ENCODE data around the gene PDE3A. TPM values are rescaled to one million over a fixed set of nuclear protein-coding genes. Genes with fewer than 3 reads are reported as not detected.
"Not testable (repeated sequence)": the region's sequence is repeated elsewhere in the genome, so short reads cannot be mapped to it uniquely, and the experiment has no call there.

Gene PDE3A
- total RNA-seq, 1 donor = 1.3 TPM

DNA sequence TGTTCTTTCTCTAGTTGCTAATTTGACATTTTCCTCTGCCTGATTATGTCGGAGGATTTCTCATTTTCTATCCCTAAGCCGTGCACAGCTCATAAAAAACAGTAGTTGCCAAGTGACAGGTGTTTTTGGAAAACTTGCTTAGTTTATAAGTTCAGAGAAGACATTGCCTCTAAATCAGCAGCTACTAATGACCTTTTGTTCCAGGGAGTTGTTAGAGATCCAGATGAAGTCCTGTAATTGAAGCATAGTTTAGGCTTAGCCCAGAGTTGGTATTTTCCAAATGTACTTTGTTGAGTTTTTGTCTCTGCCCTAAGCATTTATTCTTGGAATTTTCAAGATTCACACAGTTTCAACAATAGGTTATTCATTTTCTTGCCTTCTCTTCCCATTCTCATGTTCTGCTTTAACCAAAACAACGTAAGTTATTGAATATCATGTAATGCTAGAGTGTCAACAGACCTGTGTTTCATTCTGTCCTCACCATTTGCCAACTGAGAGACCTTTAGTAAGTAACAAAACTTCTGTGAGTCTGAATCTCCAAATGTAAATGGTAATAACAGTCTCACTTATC, 216.8 kb downstream of the PDE3A start:
- Histone ChIP-seq H3K27me3 (ENCODE audit: insufficient read depth, low read length) (no peaks in the 10 kb centered on the region), H3K9me3 (ENCODE audit: low read depth, low read length) (no peaks in the 10 kb centered on the region), H3K4me3 (ENCODE audit: low read length) (no peak overlapping the region), H3K4me1 (ENCODE audit: insufficient read depth, low read length) (no peaks in the 10 kb centered on the region)

DNA sequence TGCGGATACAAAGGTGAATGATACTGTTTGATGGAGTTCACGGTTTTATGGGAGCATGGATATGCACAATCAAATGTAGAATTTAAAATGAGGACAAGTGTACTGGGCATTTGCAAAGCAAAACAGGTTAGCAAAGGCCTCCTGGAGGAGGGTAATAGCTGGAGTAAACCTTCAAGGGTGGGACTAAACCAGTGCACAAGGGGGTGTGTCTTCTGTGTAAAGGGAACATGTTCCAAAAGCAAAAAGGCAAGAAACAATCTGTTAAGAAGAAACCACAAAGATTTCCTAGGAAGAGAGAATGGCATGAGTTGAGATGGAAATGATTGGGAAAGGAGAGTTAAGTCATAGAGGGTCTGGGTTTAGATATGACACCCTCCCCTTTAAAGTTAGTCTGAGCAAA, 217.6 kb downstream of the PDE3A start:
- Histone ChIP-seq H3K4me1 (ENCODE audit: insufficient read depth, low read length) (no peaks in the 10 kb centered on the region), H3K27me3 (ENCODE audit: insufficient read depth, low read length) (no peaks in the 10 kb centered on the region), H3K9me3 (ENCODE audit: low read depth, low read length) (no peaks in the 10 kb centered on the region), H3K4me3 (ENCODE audit: low read length) (no peak overlapping the region)

DNA sequence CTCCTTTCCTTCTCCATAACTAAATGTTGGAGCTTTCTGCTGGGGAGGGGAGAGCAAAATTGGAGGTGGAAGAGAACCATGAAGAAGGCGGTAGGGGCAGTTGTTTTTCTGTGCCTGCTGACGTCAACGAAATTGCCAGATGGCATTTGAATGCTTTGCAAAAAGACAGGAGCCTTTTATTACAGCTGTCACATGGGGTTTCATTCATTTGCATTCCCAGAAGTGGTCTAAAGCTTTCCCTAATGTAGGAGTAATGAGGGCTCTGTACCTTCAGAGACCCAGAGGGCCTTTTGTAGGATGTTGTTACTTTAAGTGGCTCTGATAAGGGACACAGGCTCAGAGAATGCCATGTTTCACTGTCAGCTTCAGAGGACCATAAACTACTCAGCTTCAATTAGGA, 219.7 kb downstream of the PDE3A start:
- Histone ChIP-seq H3K27me3 (ENCODE audit: insufficient read depth, low read length) (no peaks in the 10 kb centered on the region), H3K4me3 (ENCODE audit: low read length) (no peak overlapping the region), H3K4me1 (ENCODE audit: insufficient read depth, low read length) (no peaks in the 10 kb centered on the region), H3K9me3 (ENCODE audit: low read depth, low read length) (no peaks in the 10 kb centered on the region)

DNA sequence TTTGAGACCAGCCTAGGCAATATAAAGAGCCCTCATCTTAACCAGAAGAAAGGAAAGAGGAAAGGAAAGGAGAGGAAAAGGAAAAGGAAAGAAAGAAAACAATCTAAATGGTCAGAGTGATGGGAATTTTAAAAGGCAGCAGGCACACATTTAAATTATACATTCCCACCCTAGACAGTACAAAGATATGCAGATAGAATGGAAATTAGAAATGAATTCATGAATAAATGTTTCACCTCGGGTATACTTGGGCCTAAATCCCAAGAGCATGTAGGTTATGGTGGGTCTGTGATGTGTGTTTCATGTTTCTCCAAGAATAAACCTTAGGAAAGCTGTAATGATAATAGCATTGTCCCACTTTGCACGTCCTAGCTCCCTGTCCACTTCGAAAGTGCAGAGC, 222.2 kb downstream of the PDE3A start:
- no peaks in the 10 kb centered on the region for H3K4me1 ChIP-seq (ENCODE audit: insufficient read depth, low read length)
- H3K27me3 ChIP-seq (ENCODE audit: insufficient read depth, low read length) = no peaks in the 10 kb centered on the region
- no peaks in the 10 kb centered on the region for H3K9me3 ChIP-seq (ENCODE audit: low read depth, low read length)
- no peak overlapping the region for H3K4me3 ChIP-seq (ENCODE audit: low read length)

DNA sequence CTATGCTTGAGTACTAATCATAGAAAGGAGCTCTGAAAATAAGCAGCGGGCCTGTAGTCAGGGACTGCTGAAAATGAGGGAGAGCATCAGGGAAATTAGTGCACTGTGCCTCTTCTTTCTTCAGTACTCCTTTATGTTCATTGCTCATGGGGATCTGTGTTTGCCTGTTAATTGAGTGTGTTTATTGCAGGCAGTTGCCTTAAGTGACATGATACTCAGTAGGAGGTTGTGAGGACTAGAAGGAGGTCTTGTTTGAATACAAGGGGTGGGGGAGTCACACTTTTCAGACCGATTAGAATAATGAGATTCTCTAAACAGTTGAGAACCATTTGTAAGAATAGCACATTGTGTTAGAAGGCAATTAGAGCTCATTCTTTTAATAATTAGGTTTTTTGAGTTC, 224.2 kb downstream of the PDE3A start:
- Histone ChIP-seq H3K4me1 (ENCODE audit: insufficient read depth, low read length) (no peaks in the 10 kb centered on the region), H3K9me3 (ENCODE audit: low read depth, low read length) (no peaks in the 10 kb centered on the region), H3K4me3 (ENCODE audit: low read length) (no peak overlapping the region), H3K27me3 (ENCODE audit: insufficient read depth, low read length) (no peaks in the 10 kb centered on the region)

DNA sequence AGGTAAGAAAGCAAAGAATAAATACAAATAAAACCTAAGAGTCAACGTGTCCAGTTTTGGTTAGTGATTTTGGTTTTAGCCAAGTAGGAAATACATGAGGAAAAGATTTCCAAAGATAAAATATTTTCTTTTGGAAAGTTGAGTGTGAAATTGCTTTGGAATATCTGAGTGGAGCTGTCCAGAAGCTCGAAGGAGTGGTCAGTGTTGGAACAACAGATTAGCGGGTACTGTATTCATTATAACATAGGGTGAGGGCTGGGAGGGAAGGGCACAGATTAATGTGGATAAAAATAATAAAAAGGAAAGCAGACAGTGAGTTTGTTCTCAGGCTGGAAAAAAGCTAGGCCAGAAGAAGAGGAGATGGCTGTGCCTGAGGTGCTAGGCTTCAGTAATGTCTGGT, 225.3 kb downstream of the PDE3A start:
- H3K27me3 ChIP-seq (ENCODE audit: insufficient read depth, low read length) = no peaks in the 10 kb centered on the region
- no peaks in the 10 kb centered on the region for H3K9me3 ChIP-seq (ENCODE audit: low read depth, low read length)
- no peaks in the 10 kb centered on the region for H3K4me1 ChIP-seq (ENCODE audit: insufficient read depth, low read length)
- no peak overlapping the region for H3K4me3 ChIP-seq (ENCODE audit: low read length)

DNA sequence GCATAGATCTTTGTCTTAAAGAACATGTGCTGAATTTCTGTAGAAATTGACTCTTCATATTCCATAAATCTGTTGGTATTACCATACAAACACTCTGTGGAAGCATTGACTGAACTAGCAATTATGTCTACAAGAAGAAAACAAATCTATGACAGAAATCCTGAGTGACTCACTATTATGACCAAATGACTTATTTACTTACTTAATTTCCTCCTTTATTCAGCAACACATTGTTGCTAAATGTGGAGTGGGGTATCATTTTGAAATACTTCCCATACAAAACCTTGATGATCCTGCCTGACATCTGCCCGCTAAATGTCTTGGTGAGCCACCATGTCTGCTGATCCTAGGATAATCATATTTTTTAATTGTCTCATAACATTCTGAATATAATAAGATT, 227.7 kb downstream of the PDE3A start:
- no peaks in the 10 kb centered on the region for H3K27me3 ChIP-seq (ENCODE audit: insufficient read depth, low read length)
- no peak overlapping the region for H3K4me3 ChIP-seq (ENCODE audit: low read length)

DNA sequence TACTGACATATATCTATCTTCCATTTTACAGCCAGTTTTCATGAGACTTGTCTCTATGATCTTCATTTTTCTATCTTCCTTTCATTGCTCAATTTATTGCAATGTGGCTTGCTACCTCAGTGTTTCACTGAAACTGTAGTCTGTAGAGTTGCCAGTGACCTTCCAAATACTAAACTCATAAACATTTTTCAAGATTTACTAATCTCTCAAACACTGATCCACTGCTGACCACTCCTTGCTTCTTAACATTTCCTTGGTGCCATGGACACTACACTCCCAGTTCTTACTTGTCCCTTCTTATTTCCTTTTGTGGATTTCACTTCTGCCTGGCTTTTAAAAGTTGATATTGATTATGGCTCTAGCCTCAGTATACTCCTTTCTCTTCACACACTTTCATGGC, 231.4 kb downstream of the PDE3A start:
- Histone ChIP-seq H3K9me3 (ENCODE audit: low read depth, low read length) (no peaks in the 10 kb centered on the region), H3K4me3 (ENCODE audit: low read length) (no peak overlapping the region), H3K4me1 (ENCODE audit: insufficient read depth, low read length) (no peaks in the 10 kb centered on the region), H3K27me3 (ENCODE audit: insufficient read depth, low read length) (no peaks in the 10 kb centered on the region)

More for the DNA sequence above, 227.7 kb downstream of the PDE3A start:
- H3K4me1 ChIP-seq (ENCODE audit: insufficient read depth, low read length) = no peaks in the 10 kb centered on the region
- H3K9me3 ChIP-seq (ENCODE audit: low read depth, low read length) = no peaks in the 10 kb centered on the region

DNA sequence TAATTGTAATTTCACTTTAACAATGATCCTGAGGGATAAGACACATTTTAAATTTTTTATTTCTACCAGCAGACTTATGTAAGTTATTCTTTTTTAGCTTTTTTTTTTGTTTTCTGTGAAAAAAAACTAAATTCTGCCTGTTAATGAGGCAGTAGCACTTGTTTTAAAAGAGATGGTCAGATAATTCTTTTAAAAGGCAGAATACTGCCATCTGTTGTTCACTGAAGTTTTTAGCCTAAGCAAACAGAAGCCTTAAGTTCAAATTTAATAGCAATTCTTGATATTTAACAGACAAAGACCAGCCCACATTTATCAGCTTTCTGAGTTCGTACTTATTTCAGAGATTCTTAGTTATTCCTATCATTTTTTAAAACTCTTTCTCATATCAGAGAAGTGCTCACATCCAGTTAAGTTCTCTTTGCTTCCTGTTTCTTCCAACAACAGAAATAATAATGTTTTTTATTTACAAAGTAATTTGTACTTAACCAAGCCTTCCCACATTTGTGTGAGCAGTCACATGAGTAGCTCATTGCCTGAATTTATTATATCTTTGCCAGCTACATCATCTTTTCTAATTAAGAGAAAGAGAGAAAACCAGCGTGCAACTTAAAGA, 233.4 kb downstream of the PDE3A start:
- H3K4me1 ChIP-seq (ENCODE audit: insufficient read depth, low read length) = no peaks in the 10 kb centered on the region
- H3K9me3 ChIP-seq (ENCODE audit: low read depth, low read length) = no peaks in the 10 kb centered on the region
- no peak overlapping the region for H3K4me3 ChIP-seq (ENCODE audit: low read length)
- no peaks in the 10 kb centered on the region for H3K27me3 ChIP-seq (ENCODE audit: insufficient read depth, low read length)

DNA sequence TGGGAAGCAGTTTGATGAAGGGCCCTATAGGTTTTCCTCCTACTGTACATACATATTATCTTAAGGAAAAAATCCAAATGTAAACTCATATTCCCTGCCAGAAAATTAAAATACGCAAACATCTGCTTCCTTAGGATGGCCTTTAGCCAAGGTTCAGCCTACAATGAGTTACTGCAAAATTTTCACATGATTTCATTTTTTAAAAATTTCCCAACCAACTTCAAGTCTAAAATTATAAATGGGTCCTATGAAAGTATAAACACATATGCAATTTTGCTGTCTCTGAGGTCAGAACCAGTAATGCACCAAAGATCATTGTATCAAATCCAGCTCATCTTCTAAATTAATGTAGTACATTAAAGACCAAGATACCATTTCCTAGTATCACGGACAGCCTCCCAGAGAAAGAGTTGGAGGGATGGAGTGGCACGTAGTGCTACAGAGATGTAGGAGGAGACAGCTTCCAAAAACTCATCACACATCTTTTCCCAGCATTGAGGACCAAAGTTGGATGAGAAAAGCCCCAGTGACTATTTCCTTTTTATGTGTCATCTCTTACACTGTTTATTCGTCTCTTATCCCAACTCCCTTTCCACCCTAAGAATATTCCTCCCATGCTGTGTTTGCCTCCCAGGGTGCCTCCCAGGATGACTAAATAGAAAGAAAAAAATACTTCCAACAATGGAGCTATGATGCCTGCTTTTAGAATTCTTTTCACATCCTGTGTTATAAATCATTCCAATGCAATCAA, 234.5 kb downstream of the PDE3A start:
- Histone ChIP-seq H3K4me3 (ENCODE audit: low read length) (no peak overlapping the region), H3K27me3 (ENCODE audit: insufficient read depth, low read length) (no peaks in the 10 kb centered on the region), H3K4me1 (ENCODE audit: insufficient read depth, low read length) (no peaks in the 10 kb centered on the region), H3K9me3 (ENCODE audit: low read depth, low read length) (no peaks in the 10 kb centered on the region)

DNA sequence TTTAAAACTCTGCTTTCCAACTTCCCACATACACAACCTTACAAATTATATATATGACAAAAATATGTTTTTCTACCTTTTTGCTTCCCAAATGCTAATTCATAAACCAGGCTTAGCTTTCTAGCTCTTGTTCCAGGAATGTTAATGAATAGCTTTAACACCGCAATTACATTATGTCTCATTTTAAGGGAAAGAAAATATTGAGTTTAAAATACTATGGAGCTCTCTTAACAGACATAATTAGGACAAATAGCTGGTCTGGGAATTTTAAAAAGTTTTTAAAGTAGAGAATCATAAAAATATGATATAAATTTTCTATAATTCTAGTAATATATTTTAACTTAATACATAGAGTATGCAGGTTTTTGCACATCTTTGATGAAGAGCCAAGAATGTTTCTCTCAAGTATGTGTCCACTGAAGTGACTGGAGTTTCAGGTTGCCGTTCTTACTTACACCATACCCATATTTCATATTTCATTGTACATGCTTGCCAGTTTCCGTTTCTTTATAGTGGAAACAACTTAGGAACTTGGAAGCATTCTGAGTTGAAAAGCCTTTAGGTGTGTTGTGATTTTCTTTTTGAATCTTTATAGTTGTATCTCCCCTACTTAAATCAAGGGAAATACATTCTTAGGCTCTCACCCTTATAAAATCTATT, 236.2 kb downstream of the PDE3A start:
- no peaks in the 10 kb centered on the region for H3K27me3 ChIP-seq (ENCODE audit: insufficient read depth, low read length)
- H3K4me1 ChIP-seq (ENCODE audit: insufficient read depth, low read length) = no peaks in the 10 kb centered on the region
- no peaks in the 10 kb centered on the region for H3K9me3 ChIP-seq (ENCODE audit: low read depth, low read length)
- no peak overlapping the region for H3K4me3 ChIP-seq (ENCODE audit: low read length)

DNA sequence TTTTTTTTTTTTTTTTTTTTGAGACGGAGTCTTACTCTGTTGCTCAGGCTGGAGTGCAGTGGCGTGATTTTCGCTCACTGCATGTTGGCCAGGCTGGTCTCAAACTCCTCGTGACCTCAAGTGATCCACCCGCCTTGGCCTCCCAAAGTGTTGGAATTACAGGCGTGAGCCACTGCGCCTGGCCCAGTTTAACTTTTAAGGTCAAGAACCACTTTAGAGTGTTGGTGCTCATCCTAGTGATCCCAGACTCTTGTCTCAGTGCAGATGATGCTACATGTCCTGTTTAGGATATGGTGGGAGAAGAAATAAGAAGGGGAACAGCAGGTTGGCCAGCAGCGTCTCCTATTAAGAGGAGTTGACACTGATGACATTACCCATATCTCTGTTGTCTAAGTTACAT, 246.7 kb downstream of the PDE3A start:
- not testable (repeated sequence) for H3K4me1 ChIP-seq (ENCODE audit: insufficient read depth, low read length)

DNA sequence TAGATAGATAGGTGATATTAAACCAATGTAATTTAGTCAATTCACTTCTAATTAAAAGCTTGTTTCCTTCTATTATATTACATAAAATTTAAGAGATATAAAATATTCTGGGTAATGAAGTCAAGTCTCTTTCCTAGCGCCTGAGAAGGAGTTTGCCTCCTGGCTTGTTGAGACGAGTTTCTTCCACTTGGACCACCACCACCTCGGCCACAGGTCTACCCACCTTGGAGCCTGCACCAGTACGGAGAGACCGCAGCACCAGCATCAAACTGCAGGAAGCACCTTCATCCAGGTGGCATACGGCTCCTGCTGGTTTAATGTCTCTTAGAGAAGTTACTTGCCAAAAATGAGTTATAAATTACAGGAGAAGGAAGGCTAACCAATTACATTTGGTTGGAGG, 247.8 kb downstream of the PDE3A start:
- Histone ChIP-seq H3K9me3 (ENCODE audit: low read depth, low read length) (no peaks in the 10 kb centered on the region), H3K4me3 (ENCODE audit: low read length) (no peak overlapping the region), H3K27me3 (ENCODE audit: insufficient read depth, low read length) (no peaks in the 10 kb centered on the region), H3K4me1 (ENCODE audit: insufficient read depth, low read length) (no peaks in the 10 kb centered on the region)

More for the DNA sequence above, 246.7 kb downstream of the PDE3A start:
- H3K27me3 ChIP-seq (ENCODE audit: insufficient read depth, low read length); H3K4me3 ChIP-seq (ENCODE audit: low read length); H3K9me3 ChIP-seq (ENCODE audit: low read depth, low read length): not testable (repeated sequence)

DNA sequence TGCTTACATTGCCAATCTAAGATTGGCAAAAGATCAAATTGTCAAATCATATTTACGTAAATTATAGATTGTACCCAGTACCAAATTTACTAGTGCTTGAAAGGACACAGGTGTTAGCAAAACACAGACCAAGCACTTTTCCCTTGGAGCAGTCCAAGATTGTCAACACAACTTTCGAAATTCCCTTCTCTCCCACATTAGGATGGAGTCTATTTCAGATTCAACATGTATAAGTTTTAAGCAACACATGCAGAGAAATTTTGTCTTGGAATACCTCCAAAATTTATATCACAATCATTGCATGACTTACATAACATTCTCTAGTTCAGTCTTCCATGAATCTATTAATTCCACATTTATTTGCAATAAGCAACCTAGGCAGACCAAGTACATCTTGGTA, 251.9 kb downstream of the PDE3A start:
- no peaks in the 10 kb centered on the region for H3K9me3 ChIP-seq (ENCODE audit: low read depth, low read length)
- no peaks in the 10 kb centered on the region for H3K4me1 ChIP-seq (ENCODE audit: insufficient read depth, low read length)
- no peak overlapping the region for H3K4me3 ChIP-seq (ENCODE audit: low read length)
- no peaks in the 10 kb centered on the region for H3K27me3 ChIP-seq (ENCODE audit: insufficient read depth, low read length)

DNA sequence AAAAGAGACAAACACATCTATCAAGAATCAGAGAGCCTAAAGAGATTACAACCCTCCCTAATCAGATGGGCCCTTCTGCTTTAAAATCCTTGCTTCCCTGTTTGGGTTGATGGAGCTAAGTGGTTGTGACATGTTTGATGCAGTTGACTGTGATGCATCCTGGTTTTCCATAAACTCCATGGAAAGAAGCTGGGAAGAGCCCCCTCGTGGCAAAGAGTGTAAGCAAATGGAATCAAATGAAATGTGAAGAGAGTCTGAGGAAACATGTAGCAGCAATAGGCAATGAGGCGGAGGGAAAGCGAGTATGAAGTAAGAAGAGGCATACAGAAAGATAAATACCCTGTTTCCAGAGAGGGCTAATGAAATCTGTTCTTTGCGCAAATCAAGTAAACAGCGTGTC, 256.4 kb downstream of the PDE3A start:
- H3K9me3 ChIP-seq (ENCODE audit: low read depth, low read length) = no peaks in the 10 kb centered on the region
- no peaks in the 10 kb centered on the region for H3K27me3 ChIP-seq (ENCODE audit: insufficient read depth, low read length)
- no peak overlapping the region for H3K4me3 ChIP-seq (ENCODE audit: low read length)
- H3K4me1 ChIP-seq (ENCODE audit: insufficient read depth, low read length) = no peaks in the 10 kb centered on the region

Measured in mononuclear cell (primary cell).